Mesenchymal stem cell (in vitro differentiated cells and primary cell): ENCODE results near the gene HPD.
"Not testable (repeated sequence)": the region's sequence is repeated elsewhere in the genome, so short reads cannot be mapped to it uniquely, and the experiment has no call there.

ENCODE experiments used
- DNase-seq: peaks from one replicate; pipeline ENCODE4 v3.0.0-alpha.2; 2013
- H2AFZ ChIP-seq: one replicate; pipeline ENCODE4 v1.6.1; 2013; ENCODE audit warnings: low read depth, mild to moderate bottlenecking, control low read depth, inconsistent platforms, low read length, moderate library complexity
- H2AK5ac ChIP-seq: 2 replicates; pipeline ENCODE4 v1.6.1; 2013; ENCODE audit warnings: low read length, moderate library complexity, mild to moderate bottlenecking, inconsistent platforms; ENCODE audit not compliant: severe bottlenecking
- H2BK120ac ChIP-seq: one replicate; pipeline ENCODE4 v1.6.1; 2013; ENCODE audit warnings: low read depth, mild to moderate bottlenecking, inconsistent platforms, low read length, moderate library complexity
- H2BK12ac ChIP-seq, 2 experiments: one replicate each; pipeline ENCODE4 v1.6.1; 2013; ENCODE audit warnings: inconsistent platforms in 2 of 2, low read length in 2 of 2, mild to moderate bottlenecking in 2 of 2, moderate library complexity in 2 of 2, control low read depth in 1 of 2
- H2BK15ac ChIP-seq: one replicate; pipeline ENCODE4 v1.6.1; 2013; ENCODE audit warnings: mild to moderate bottlenecking, low read depth, inconsistent platforms; ENCODE audit not compliant: poor library complexity, severe bottlenecking
- H2BK5ac ChIP-seq: 2 replicates; pipeline ENCODE4 v1.6.1; 2013; ENCODE audit warnings: low read depth, mild to moderate bottlenecking, low read length, control low read depth, inconsistent platforms; ENCODE audit not compliant: poor library complexity, severe bottlenecking
- H3K14ac ChIP-seq, 2 experiments: one replicate each; pipeline ENCODE4 v1.6.1; 2013; ENCODE audit warnings: inconsistent platforms in 2 of 2, low read length in 2 of 2, control low read depth in 1 of 2, mild to moderate bottlenecking in 1 of 2, moderate library complexity in 1 of 2
- H3K18ac ChIP-seq, 2 experiments: one replicate each; pipeline ENCODE4 v1.6.1; 2013; ENCODE audit warnings: inconsistent platforms in 2 of 2, low read length in 2 of 2, control low read depth in 1 of 2, low read depth in 1 of 2, mild to moderate bottlenecking in 1 of 2
- H3K23ac ChIP-seq, 2 experiments: one replicate each; pipeline ENCODE4 v1.6.1; 2013; ENCODE audit warnings: inconsistent platforms in 2 of 2, low read length in 2 of 2, mild to moderate bottlenecking in 2 of 2, moderate library complexity in 2 of 2, control low read depth in 1 of 2
- H3K27ac ChIP-seq: 2 replicates; pipeline ENCODE4 v1.5.1; 2013; ENCODE audit warnings: mild to moderate bottlenecking, moderate library complexity, low read length, control low read depth, inconsistent platforms; ENCODE audit not compliant: poor library complexity, severe bottlenecking
- H3K27me3 ChIP-seq, 2 experiments: 2 replicates each; pipeline versions ENCODE4 v1.6.1 to v1.7.0; 2013; ENCODE audit warnings: low read length in 2 of 2, mild to moderate bottlenecking in 2 of 2, moderate library complexity in 2 of 2, control low read depth in 1 of 2, inconsistent platforms in 1 of 2; ENCODE audit not compliant: control insufficient read depth in 1 of 2, insufficient read depth in 1 of 2
- H3K36me3 ChIP-seq, 2 experiments: 2 replicates each; pipeline versions ENCODE4 v1.6.1 to v1.7.0; 2013; ENCODE audit warnings: low read length in 2 of 2, control low read depth in 1 of 2, inconsistent platforms in 1 of 2, low read depth in 1 of 2, mild to moderate bottlenecking in 1 of 2; ENCODE audit not compliant: insufficient read depth in 2 of 2, control insufficient read depth in 1 of 2
- H3K4ac ChIP-seq, 2 experiments: one replicate each; pipeline ENCODE4 v1.6.1; 2013; ENCODE audit warnings: inconsistent platforms in 2 of 2, low read length in 2 of 2, mild to moderate bottlenecking in 2 of 2, moderate library complexity in 2 of 2, control low read depth in 1 of 2, low read depth in 1 of 2
- H3K4me1 ChIP-seq: 2 replicates; pipeline ENCODE4 v1.6.1; 2013; ENCODE audit warnings: low read depth, low read length, control low read depth; ENCODE audit not compliant: control insufficient read depth, insufficient read depth
- H3K4me2 ChIP-seq: 2 replicates; pipeline ENCODE4 v1.6.1; 2013; ENCODE audit warnings: low read length, mild to moderate bottlenecking, inconsistent platforms; ENCODE audit not compliant: poor library complexity, severe bottlenecking
- H3K4me3 ChIP-seq, 2 experiments: 2 replicates each; pipeline versions ENCODE4 v1.5.1 to v1.7.0; 2013; ENCODE audit warnings: low read length in 2 of 2, mild to moderate bottlenecking in 2 of 2, control low read depth in 1 of 2, low read depth in 1 of 2; ENCODE audit not compliant: insufficient read depth in 1 of 2
- H3K79me1 ChIP-seq: replicated peaks from 2 replicates; pipeline ENCODE4 v1.6.1; 2013; ENCODE audit warnings: mild to moderate bottlenecking, control low read depth, low read length, inconsistent platforms; ENCODE audit not compliant: poor library complexity, severe bottlenecking
- H3K9ac ChIP-seq: 2 replicates; pipeline ENCODE4 v1.7.0; 2013; ENCODE audit warnings: mild to moderate bottlenecking, low read length, moderate library complexity
- H3K9me3 ChIP-seq: 2 replicates; pipeline ENCODE4 v1.7.0; 2013; ENCODE audit warnings: mild to moderate bottlenecking, low read length; ENCODE audit not compliant: control insufficient read depth
- H4K8ac ChIP-seq: one replicate; pipeline ENCODE4 v1.6.1; 2013; ENCODE audit warnings: inconsistent platforms, mild to moderate bottlenecking, low read length, moderate library complexity
- H4K91ac ChIP-seq: one replicate; pipeline ENCODE4 v1.6.1; 2013; ENCODE audit warnings: mild to moderate bottlenecking, low read length, inconsistent platforms
- WGBS: methylation state at CpG from one replicate; pipeline ENCODE4 v1.1.7; 2013; ENCODE audit warnings: mixed read lengths; 5-methylcytosine and 5-hydroxymethylcytosine counted together

HPD gene

DNA sequence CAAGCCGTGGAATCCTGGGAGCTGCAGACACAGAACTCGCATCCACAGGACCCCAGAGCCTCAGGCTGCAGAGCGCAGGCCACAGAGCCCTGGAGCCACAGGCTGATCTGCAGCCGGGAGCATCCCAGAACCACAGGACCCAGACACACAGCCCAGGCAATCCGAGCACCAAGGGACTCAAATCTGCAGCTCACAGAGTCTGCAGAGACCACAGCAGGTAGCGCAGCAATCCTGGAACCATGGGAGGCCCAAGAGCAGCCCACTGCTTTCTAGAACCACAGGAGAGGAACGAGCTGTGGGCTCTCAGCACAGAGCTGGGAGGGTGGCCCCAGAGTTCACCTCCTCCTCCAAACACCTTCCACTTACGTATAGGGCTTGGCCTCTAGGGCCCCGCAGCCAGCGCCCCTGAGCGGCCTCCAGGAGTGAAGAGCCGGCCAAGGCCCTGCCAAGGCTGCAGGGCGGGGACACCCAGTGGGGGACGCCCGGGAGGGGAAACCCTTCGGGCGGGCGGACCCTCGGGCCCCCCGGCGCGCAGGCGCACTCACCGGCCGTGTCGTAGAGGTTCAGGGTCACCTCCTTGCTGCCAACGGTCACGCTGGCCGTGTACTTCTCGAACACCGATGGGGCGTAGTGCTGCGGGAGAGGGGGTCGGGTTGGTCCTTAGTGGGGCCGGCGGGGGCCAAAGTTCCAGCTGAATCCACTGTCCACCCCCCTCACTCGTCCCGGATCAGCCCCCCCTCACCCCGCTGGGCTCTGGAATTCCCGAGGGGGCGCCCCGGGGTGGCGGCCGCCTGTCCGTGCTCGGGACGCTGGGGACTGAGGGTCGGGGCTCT, 65.8 kb downstream of the HPD start:
- Histone ChIP-seq H3K9me3 (no peaks in the 10 kb centered on the region), H3K27me3 (no peaks in the 10 kb centered on the region), H3K4ac (peak overlapping the region; percentile 15 to 90), H2BK12ac (peak overlapping the region in 1 of 2 experiments; percentile 47), H3K4me2 (peak overlapping the region; percentile 88), H4K91ac (peak overlapping the region; percentile 79), H4K8ac (peak overlapping the region; percentile 76), H3K36me3 (peaks cover 7 to 46% of the 10 kb centered on the region in 2 experiments), H3K14ac (peak overlapping the region in 1 of 2 experiments; percentile 69), H3K4me3 (peak overlapping the region; percentile 75 to 78), H2BK5ac (no peak overlapping the region), H3K79me1 (peaks cover 33% of the 10 kb centered on the region), H3K4me1 (peaks cover 73% of the 10 kb centered on the region), H3K9ac (peak overlapping the region; percentile 99), H2BK15ac (no peak overlapping the region), H2BK120ac (no peak overlapping the region), H2AFZ (peak overlapping the region; percentile 81), H3K27ac (peak overlapping the region; percentile 14), H3K18ac (peak overlapping the region; percentile 16 to 94), H3K23ac (peak overlapping the region in 1 of 2 experiments; percentile 77), H2AK5ac (no peak overlapping the region)
- DNase-seq, result peak; percentile 31
- WGBS, result 23% methylated on average over 27 of the region's 48 CpGs

DNA sequence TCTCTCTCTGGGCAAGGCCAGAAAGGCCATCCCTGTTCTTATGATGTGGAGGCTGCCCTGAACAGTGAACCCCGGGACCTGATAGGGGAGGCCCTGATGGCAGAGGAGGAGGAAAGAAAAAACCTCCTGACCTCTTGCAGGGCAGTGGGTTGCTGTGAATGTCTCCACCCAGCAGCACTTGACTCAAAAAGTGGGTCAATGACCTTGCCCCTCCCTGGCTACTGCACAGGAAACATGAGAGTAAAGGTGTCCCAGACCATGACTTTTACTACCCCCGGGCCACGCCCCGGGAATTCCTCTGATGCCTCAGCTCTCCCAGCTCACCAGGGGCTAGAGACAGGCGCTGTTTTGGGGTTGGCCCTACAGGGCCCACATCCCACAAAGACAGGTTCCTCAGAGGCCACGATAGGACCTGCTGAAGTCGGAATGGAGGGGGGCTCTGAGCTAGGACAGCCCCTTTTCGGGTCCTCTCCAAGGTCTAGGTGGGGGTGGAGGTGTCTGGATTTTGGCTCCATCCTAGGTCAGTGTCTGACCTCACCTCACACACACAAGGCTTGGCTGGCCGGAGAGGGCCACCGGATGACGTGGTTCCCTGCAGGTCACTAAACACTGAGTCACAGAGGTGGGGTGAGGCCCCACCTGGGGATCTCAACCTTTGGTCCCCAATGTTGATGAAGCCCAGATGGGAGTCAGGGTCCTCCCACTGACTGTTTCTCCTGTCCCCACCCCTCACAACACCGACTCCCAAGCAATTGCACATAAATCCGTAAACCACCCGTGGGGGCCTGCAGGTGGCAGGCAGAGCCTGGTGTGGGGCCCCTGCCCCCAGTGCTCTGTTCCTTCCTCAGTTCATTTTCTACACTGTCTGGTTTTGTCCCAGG, 66.7 kb downstream of the HPD start:
- no peak overlapping the region for H2AFZ ChIP-seq
- 89% methylated on average over 14 of the region's 14 CpGs for WGBS
- DNase-seq, result no peak
- H3K9me3 ChIP-seq, result no peaks in the 10 kb centered on the region
- H2BK15ac ChIP-seq, result peak overlapping the region; percentile 6
- no peak overlapping the region for H3K9ac ChIP-seq
- H2BK12ac ChIP-seq, result no peak overlapping the region
- no peak overlapping the region for H4K91ac ChIP-seq
- no peak overlapping the region for H3K4ac ChIP-seq
- no peaks in the 10 kb centered on the region for H3K27me3 ChIP-seq
- peaks cover 67% of the 10 kb centered on the region for H3K4me1 ChIP-seq
- H2AK5ac ChIP-seq, result peak overlapping the region; percentile 40
- H3K23ac ChIP-seq, result no peak overlapping the region
- H2BK120ac ChIP-seq, result no peak overlapping the region
- no peak overlapping the region for H3K14ac ChIP-seq
- H3K79me1 ChIP-seq, result peaks cover 34% of the 10 kb centered on the region
- H3K4me2 ChIP-seq, result peak overlapping the region; percentile 88
- H3K36me3 ChIP-seq, result peaks cover 7 to 44% of the 10 kb centered on the region in 2 experiments
- H3K18ac ChIP-seq, result no peak overlapping the region
- H2BK5ac ChIP-seq, result no peak overlapping the region
- no peak overlapping the region for H3K4me3 ChIP-seq
- H4K8ac ChIP-seq, result no peak overlapping the region
- H3K27ac ChIP-seq, result no peak overlapping the region

DNA sequence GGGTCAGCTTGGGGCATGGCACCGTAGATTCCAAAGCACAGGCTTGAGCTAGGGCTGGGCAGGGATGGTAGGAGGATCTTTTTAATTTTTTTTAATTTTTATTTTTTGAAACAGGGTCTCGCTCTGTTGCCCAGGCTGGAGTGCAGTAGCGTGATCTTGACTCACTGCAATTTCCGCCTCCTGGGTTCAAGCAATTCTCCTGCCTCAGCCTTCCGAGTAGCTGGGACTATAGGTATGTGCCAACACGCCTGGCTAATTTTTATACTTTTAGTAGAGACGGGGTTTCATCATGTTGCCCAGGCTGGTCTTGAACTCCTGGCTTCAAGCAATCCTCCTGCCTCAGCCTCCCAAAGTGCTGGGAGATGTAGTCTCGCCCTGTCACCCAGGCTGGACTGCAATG, 67.9 kb downstream of the HPD start:
- not testable (repeated sequence) for H2BK120ac ChIP-seq, H4K8ac ChIP-seq, H3K9ac ChIP-seq, H3K4me2 ChIP-seq, H3K4ac ChIP-seq, H3K4me3 ChIP-seq, H2BK15ac ChIP-seq, DNase-seq, H3K23ac ChIP-seq, H2BK5ac ChIP-seq, H3K27ac ChIP-seq, H2AFZ ChIP-seq, H3K9me3 ChIP-seq, H3K14ac ChIP-seq, H3K27me3 ChIP-seq, H2AK5ac ChIP-seq, H2BK12ac ChIP-seq, H3K18ac ChIP-seq
- H3K79me1 ChIP-seq, result peaks cover 31% of the 10 kb centered on the region
- 98% methylated on average over 8 of the region's 8 CpGs for WGBS
- peaks cover 7 to 40% of the 10 kb centered on the region in 2 experiments for H3K36me3 ChIP-seq
- H3K4me1 ChIP-seq, result peaks cover 63% of the 10 kb centered on the region
- H4K91ac ChIP-seq, result peak overlapping the region; percentile 29
